GM12891 (cell line): Measurements from ENCODE around the gene VRK3.

Source experiments
- DNase-seq: peaks from one replicate; pipeline ENCODE4 v3.0.0; 2011; ENCODE audit warnings: low spot score; ENCODE audit not compliant: insufficient read length
- FAIRE-seq: peaks from 2 replicates; lab custom pipeline; 2011; peaks lifted over from hg19 to GRCh38; lab: Jason Lieb, UNC
- PAX5 ChIP-seq: IDR thresholded peaks from 2 replicates; pipeline ENCODE4 v1.6.1; 2011; ENCODE audit warnings: low read length, moderate library complexity, mild to moderate bottlenecking; ENCODE audit not compliant: insufficient read depth, severe bottlenecking
- POLR2A ChIP-seq: IDR thresholded peaks from 2 replicates; pipeline ENCODE4 v1.6.1; 2011; ENCODE audit warnings: low read depth, low read length, control low read depth
- POLR2AphosphoS5 ChIP-seq: IDR thresholded peaks from 2 replicates; pipeline ENCODE4 v1.6.1; 2011; ENCODE audit warnings: low read depth, low read length, control low read depth
- POU2F2 ChIP-seq: IDR thresholded peaks from 2 replicates; pipeline ENCODE4 v1.6.1; 2011; ENCODE audit warnings: low read depth, mild to moderate bottlenecking, control low read depth, low read length, moderate library complexity
- SPI1 ChIP-seq: IDR thresholded peaks from 2 replicates; pipeline ENCODE4 v1.6.1; 2011; ENCODE audit warnings: low read depth, low read length, control low read depth
- TAF1 ChIP-seq: IDR thresholded peaks from 2 replicates; pipeline ENCODE4 v1.6.1; 2011; ENCODE audit warnings: low read depth, low read length, control low read depth

Gene VRK3

GRCh38 chr19:50050406-50051227 lies 25.4 kb upstream of the VRK3 start:
- FAIRE-seq (peak; percentile 55), DNase-seq (peak; percentile 56)
- TF ChIP-seq POLR2AphosphoS5 (no peak), SPI1 (no peak)

DNA sequence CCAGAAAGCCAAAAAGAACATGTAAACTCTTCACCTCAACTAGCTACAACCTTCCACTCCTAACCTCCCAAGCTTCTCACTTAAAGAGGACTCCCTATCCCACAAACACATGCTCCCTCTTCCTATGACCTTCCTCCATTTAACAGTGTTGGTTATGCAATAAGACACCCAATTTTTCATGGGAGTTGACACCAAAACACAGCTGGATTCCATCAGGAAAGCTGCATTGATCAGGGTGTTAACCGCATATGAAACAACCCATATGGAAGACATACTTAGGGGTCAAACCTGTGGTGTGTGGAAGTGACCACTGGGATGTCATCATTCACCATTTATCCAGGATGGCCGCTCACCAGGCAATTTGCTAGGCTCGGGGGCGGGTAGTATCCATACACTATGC lies 22.5 kb upstream of the VRK3 start:
- DNase-seq = no peak
- TF ChIP-seq TAF1 = no peak
- TF ChIP-seq POLR2A = no peak
- no peak for TF ChIP-seq POU2F2
- TF ChIP-seq POLR2AphosphoS5 = no peak
- no peak for TF ChIP-seq SPI1
- no peak for TF ChIP-seq PAX5
- no peak for FAIRE-seq

- no peak for TF ChIP-seq SPI1
- no peak for TF ChIP-seq PAX5
- TF ChIP-seq POLR2A = no peak
- TF ChIP-seq POLR2AphosphoS5 = no peak
- no peak for TF ChIP-seq TAF1
- TF ChIP-seq POU2F2 = no peak
- DNase-seq = no peak
- no peak for FAIRE-seq
Observed at GRCh38 chr19:50046649-50047503, 21.7 kb upstream of the VRK3 start.

DNA sequence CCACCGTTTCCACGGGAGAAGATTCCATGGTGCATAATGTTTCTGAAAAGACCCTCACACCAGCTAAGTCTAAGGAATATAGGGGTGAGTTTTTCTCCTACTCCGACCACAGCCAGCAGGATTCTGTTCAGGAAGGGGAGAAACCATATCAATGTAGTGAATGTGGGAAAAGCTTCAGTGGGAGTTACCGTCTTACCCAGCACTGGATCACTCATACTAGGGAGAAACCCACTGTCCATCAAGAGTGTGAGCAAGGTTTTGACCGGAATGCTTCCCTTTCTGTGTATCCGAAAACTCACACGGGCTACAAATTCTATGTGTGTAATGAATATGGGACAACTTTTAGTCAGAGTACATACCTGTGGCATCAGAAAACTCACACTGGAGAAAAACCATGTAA lies 19.8 kb upstream of the VRK3 start:
- no peak for FAIRE-seq
- no peak for DNase-seq
- TF ChIP-seq TAF1 (no peak), PAX5 (no peak), SPI1 (no peak), POLR2A (no peak), POLR2AphosphoS5 (no peak), POU2F2 (no peak)

- TF ChIP-seq POU2F2 (no peak), TAF1 (no peak), POLR2A (no peak), SPI1 (no peak), PAX5 (no peak), POLR2AphosphoS5 (no peak)
- DNase-seq = no peak
- no peak for FAIRE-seq
Observed at GRCh38 chr19:50043967-50044366, 18.8 kb upstream of the VRK3 start.

- TF ChIP-seq TAF1 = no peak
- TF ChIP-seq POLR2AphosphoS5 = no peak
- no peak for TF ChIP-seq PAX5
- TF ChIP-seq POLR2A = no peak
- no peak for TF ChIP-seq POU2F2
- TF ChIP-seq SPI1 = no peak
- FAIRE-seq = no peak
Observed at GRCh38 chr19:50042363-50043024, 17.3 kb upstream of the VRK3 start.

DNA sequence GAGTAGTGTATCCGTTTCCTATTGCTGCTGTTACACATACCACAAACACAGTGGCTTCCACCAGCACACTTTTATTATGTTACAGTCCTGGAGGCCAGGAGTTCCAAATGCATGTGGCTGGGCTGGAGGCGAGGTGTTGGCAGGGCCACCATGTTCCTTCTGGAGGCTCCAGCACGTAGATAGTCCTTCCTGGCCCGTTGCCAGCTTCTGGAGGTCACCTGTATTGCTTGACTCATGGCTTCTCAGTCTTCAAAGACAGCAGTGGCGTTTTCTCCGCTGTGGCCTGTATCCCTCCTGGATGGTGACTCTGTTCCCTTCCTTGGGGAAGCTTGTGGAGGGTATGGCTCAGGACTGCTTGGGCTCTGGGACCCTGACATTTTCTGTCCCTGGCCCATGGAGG lies 15.8 kb upstream of the VRK3 start:
- DNase-seq = no peak
- TF ChIP-seq PAX5 = no peak
- TF ChIP-seq TAF1 = no peak
- TF ChIP-seq POLR2AphosphoS5 = no peak
- no peak for TF ChIP-seq POU2F2
- TF ChIP-seq SPI1 = no peak
- TF ChIP-seq POLR2A = no peak

More at GRCh38 chr19:50042363-50043024, 17.3 kb upstream of the VRK3 start:
- DNase-seq = no peak

DNA sequence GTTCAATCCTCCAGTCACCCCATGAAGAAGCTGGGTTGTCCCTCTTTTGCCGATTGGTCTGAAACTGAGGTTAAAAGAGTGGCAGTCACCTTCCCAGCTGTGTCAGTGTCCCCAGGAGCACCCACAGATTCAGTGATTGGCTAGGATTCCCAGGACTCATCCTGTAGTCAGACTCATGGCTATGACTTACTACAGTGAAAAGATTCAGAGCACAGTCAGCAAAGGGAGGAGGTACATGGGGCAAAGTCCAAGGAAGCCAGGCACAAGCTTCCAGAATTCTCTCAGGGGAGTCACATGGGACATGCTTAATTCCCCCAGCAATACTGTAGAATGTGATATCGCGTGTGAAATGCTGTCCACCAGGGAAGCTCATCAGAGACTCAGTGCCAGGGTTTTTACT lies 14.8 kb upstream of the VRK3 start:
- no peak for TF ChIP-seq PAX5
- no peak for TF ChIP-seq TAF1
- no peak for TF ChIP-seq POU2F2
- no peak for TF ChIP-seq POLR2A
- FAIRE-seq (no peak), DNase-seq (no peak)

More for the DNA sequence above, 15.8 kb upstream of the VRK3 start:
- no peak for FAIRE-seq

- TF ChIP-seq POLR2AphosphoS5 = no peak
- no peak for TF ChIP-seq PAX5
- TF ChIP-seq TAF1 = no peak
- TF ChIP-seq POU2F2 = no peak
- TF ChIP-seq SPI1 = no peak
- TF ChIP-seq POLR2A = no peak
- DNase-seq = no peak
- FAIRE-seq = no peak
Observed at GRCh38 chr19:50036908-50037307, 11.7 kb upstream of the VRK3 start.
